NCI-H2029 treated with DMSO at 0.1 percent for 48 hours (cell line): ENCODE results near the gene HIC1.

Source experiments
- DNase-seq: peaks from one replicate; lab custom pipeline; 2025; lab: John Stamatoyannopoulos, UW

HIC1 gene

DNA sequence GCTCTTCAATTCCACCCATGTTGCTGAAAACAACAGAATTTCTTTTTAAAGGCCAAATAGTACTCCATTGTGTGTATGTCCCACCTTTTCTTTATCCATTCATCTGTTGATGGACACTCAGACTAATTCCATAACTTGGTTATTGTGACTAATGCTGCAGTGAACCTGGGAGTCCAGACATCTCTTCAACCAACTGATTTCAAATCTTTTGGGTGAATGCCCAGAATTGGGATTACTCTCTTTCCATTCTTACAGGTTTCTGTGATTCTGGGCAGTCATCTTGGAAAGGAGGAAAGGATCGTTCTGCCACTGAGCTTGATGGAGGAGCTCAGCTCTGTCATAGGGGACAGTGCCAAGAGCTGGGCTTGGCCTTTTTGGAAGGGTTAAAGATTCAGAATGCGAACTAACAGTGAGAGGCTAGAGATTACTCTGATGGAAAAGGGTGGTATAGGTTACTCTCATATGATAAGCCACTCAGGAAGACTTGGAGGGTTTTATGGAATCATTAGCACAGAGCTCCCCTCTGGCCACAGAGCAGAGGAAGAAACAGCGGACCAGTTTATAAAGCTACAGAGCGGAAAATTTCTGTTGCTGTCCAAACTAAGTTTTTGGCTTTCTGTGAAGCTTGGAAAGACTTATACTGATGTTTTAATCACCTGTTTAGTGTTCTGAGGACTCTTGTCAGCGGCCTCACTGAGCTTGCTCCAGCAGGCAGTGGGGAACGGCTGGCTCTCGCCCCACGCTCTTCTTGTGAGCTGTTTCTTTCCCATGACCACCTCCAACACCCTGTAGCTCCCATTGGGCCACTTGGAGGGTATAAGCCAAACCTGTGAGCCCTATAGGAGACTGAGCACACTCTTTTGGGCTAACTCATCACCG lies 48.3 kb downstream of the HIC1 start:
- no peak for DNase-seq

DNA sequence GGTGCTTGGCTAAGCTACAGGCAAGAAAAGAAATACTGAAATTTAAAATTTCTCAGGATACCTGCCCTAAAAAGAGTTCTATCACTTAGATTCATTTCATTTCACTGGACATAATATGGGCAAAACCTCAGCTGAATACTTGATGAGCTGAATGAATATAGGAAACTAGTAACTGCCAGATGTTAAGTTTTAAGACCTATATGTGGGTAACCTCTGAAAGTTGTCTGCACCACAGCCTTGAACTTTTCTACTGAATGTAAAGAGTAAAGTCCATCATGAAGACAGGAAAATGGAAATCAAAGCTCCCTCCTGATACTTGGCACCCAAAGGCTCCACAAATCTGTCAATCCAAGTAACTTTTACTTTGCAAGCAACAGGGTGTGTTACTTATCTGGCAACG lies 50.8 kb downstream of the HIC1 start:
- no peak for DNase-seq

DNA sequence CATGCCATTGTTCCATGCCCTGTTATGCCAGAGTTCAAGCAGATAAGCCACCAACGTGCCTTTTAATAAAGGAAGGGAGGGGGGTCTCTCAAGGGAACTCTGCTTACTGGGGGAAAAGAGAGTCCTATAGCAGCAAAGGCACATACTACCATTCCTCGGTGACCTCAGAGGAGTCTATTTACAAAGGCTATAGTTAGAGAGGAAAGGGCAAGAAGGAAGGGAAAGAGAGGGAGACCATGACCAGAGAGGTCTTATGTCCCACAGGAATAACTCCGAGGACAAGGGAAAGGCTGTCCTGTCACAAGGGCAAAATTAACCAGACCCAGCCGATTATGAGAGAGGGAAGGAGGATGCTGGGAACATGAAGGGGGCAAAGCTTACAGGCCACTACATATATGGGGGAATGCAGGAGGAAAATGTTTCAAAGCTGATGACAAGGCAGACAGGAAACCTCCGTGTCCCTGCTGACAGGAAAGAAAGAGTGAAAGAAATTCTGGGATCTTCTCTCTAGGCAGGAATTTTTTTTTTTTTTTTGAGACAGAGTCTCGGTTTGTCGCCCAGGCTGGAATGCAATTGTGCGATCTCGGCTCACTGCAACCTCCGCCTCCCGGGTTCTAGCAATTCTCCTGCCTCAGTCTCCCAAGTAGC lies 51.5 kb downstream of the HIC1 start:
- DNase-seq, result no peak

DNA sequence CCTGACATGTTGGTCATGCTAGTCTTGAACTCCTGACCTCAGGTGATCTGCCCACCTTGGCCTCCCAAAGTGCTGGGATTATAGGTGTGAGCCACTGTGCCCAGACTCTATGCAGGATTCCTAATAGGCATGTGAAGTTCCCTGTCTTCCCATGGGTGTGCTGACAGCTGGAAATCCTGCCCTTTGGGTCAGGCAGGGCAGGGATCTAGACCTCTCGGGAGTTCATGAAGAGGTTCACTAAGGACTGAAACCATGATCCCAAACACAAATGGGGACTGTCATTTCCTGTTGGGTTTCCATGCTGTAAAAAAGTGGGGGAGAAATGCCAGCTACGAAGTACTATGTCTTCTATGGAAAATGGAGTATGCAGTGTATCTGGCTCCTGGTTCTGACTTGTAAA lies 52.1 kb downstream of the HIC1 start:
- DNase-seq, result no peak

DNA sequence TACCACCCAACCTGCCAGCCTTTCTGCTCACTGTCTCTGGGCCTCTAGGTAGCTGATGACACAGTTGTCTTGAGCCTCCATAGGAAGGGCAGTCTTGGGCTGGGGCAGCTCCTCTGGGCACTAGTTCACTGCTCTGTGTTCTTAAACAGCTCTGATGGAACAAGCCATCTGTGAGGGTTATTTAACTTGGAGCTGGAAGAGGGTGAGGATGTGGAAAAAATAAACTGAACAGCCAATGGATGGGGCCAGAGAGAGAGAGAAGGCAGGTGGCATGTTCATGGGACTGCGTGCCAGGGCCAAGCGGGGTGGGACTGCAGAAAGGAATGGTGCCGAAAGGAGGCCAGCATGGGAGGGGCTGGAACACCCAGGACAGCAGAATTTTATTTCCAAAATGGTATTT lies 52.6 kb downstream of the HIC1 start:
- DNase-seq, result no peak

DNA sequence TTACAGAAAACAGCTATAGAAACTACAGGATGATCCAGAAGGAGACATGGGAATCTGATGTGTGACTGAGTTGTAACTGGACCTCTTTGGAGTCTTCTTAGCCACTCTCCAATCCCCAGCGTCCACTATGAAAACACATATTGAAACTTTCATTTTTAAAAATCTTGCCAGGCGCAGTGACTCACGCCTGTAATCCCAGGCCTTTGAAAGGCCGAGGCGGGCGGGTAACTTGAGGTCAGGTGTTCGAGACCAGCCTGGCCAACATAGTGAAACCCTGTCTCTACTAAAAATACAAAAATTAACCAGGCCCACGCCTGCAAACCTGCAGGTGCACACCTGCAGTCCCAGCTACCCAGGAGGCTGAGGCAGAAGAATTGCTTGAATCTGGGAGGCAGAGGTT lies 53.3 kb downstream of the HIC1 start:
- DNase-seq, result no peak

DNA sequence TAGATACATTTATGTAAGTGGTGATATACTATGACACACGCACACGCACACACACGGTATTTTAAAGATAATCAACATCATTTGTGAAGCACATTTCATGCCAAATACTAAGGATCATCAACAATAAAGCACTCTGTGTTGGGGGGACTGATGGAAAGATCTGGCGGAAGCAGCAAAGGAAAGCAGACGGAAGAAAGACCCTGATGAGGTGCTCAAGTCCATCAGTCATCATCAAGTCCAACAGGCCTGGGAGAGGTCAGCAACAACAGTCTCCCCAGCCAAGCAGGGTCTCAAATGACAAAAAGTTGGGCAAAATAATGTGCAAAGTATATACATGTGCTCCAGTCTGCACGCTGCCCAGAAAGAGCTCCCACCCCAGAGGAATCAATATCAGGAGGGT lies 55.5 kb downstream of the HIC1 start:
- no peak for DNase-seq

DNA sequence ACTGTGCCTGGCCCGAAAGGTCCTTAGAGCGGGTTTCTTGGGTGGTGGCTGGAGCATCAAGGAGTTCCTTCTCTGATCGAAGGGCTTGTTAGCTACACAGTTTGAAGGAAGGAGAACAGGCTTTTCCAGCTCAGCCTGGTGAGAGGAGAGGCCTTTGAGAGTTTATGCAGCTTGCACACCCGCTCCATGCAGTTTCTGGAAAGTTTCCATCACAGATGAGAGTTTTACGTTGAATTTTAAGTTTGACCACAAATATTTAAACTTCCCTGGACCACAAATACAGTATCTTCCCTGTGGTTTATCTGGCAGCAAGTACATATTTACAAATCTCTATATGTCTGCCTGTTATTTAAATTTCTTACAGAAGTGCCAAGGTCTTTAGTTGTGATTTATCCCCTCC lies 56.8 kb downstream of the HIC1 start:
- DNase-seq, result no peak
